A549 (cell line): Measurements from ENCODE around the gene PCDHA8.

ENCODE experiments used
- FOSL2 ChIP-seq, 2 experiments: fragments of 450-650 bp in 1 of 2; fragments of >200 bp in 1 of 2; sonication (Bioruptor Twin) in 1 of 2; formaldehyde crosslinking; IDR thresholded peaks; 2 replicates each; pipeline versions ENCODE4 v1.5.0 to v1.6.1; 2016 to 2020; ENCODE audit warnings: mild to moderate bottlenecking in 1 of 2, moderate library complexity in 1 of 2
- TF ChIP-seq, protein P1 (sequence below): fragments of >200 bp; sonication (Bioruptor Twin); formaldehyde crosslinking; IDR thresholded peaks from 3 replicates; pipeline ENCODE4 v1.5.1; 2016

GRCh38 chr5:140868721-140869554 is 28.0 kb downstream of the PCDHA8 start, which contains the start of gene PCDHA11:
- TF ChIP-seq, protein P1, sequence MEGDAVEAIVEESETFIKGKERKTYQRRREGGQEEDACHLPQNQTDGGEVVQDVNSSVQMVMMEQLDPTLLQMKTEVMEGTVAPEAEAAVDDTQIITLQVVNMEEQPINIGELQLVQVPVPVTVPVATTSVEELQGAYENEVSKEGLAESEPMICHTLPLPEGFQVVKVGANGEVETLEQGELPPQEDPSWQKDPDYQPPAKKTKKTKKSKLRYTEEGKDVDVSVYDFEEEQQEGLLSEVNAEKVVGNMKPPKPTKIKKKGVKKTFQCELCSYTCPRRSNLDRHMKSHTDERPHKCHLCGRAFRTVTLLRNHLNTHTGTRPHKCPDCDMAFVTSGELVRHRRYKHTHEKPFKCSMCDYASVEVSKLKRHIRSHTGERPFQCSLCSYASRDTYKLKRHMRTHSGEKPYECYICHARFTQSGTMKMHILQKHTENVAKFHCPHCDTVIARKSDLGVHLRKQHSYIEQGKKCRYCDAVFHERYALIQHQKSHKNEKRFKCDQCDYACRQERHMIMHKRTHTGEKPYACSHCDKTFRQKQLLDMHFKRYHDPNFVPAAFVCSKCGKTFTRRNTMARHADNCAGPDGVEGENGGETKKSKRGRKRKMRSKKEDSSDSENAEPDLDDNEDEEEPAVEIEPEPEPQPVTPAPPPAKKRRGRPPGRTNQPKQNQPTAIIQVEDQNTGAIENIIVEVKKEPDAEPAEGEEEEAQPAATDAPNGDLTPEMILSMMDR: peak; percentile 22; the same call in 2 of the 3 replicates
- TF ChIP-seq FOSL2 (IDR thresholded peaks at IDR 0.05): no peak
- TF ChIP-seq FOSL2 (CRISPR knock-in tag; IDR thresholded peaks at IDR 0.05): no peak
